OCI-LY1 (cell line): ENCODE results near the gene FNIP2.
"Not testable (repeated sequence)": the region's sequence is repeated elsewhere in the genome, so short reads cannot be mapped to it uniquely, and the experiment has no call there.

Source experiments
- H2AFZ ChIP-seq: fragments of 200-600 bp; sonication (generic), shearing (Covaris generic); 2 replicates; pipeline ENCODE4 v1.6.0; 2014; ENCODE audit warnings: antibody characterized with exemption, mild to moderate bottlenecking, low read length
- H3F3A ChIP-seq: fragments of 200-600 bp; sonication (generic), shearing (Covaris generic); 2 replicates; pipeline ENCODE4 v1.6.0; 2014; ENCODE audit warnings: mild to moderate bottlenecking, antibody characterized with exemption, low read length, moderate library complexity; ENCODE audit not compliant: insufficient read depth
- H3K27ac ChIP-seq: fragments of 200-600 bp; sonication (generic); 2 replicates; pipeline ENCODE4 v1.5.1; 2014; ENCODE audit warnings: low read length, mixed run types, mild to moderate bottlenecking, low read depth; ENCODE audit not compliant: poor library complexity, severe bottlenecking
- H3K27me3 ChIP-seq: fragments of 200-600 bp; sonication (generic); 2 replicates; pipeline ENCODE4 v1.6.0; 2014; ENCODE audit warnings: antibody characterized with exemption, mild to moderate bottlenecking, low read length, moderate library complexity; ENCODE audit not compliant: insufficient read depth
- H3K36me3 ChIP-seq: fragments of 200-600 bp; sonication (generic); 2 replicates; pipeline ENCODE4 v1.6.1; 2014; ENCODE audit warnings: mild to moderate bottlenecking, antibody characterized with exemption, low read length, moderate library complexity, mixed read lengths; ENCODE audit not compliant: insufficient read depth
- H3K4me1 ChIP-seq: fragments of 200-600 bp; sonication (generic); 2 replicates; pipeline ENCODE4 v1.5.1; 2014; ENCODE audit warnings: mild to moderate bottlenecking, low read length, moderate library complexity; ENCODE audit not compliant: insufficient read depth, severe bottlenecking
- H3K4me2 ChIP-seq: fragments of 200-600 bp; sonication (generic), shearing (Covaris generic); 2 replicates; pipeline ENCODE4 v1.6.1; 2014; ENCODE audit warnings: low read length
- H3K4me3 ChIP-seq: fragments of 200-600 bp; sonication (generic); 2 replicates; pipeline ENCODE4 v1.5.1; 2014; ENCODE audit warnings: low read length, low read depth, mild to moderate bottlenecking, mixed read lengths; ENCODE audit not compliant: poor library complexity, severe bottlenecking
- H3K79me2 ChIP-seq: fragments of 200-600 bp; shearing (Covaris generic); 2 replicates; pipeline ENCODE4 v1.6.1; 2016; ENCODE audit warnings: mixed run types, low read length, mixed read lengths; ENCODE audit not compliant: insufficient read depth
- H3K9ac ChIP-seq: fragments of 200-600 bp; sonication (generic), shearing (Covaris generic); 2 replicates; pipeline ENCODE4 v1.6.1; 2014; ENCODE audit warnings: mild to moderate bottlenecking, low read length, mixed read lengths
- H3K9me2 ChIP-seq: fragments of 200-600 bp; sonication (generic), shearing (Covaris generic); 2 replicates; pipeline ENCODE4 v1.6.1; 2014; ENCODE audit warnings: low read depth, mild to moderate bottlenecking, low read length, mixed read lengths
- H3K9me3 ChIP-seq: fragments of 200-600 bp; shearing (Covaris generic); 2 replicates; pipeline ENCODE4 v1.6.1; 2014; ENCODE audit warnings: low read length, mixed read lengths
- H4K20me1 ChIP-seq: fragments of 200-600 bp; sonication (generic), shearing (Covaris generic); 2 replicates; pipeline ENCODE4 v1.6.0; 2016; ENCODE audit warnings: mild to moderate bottlenecking, low read length; ENCODE audit not compliant: insufficient read depth
- CTCF ChIP-seq: fragments of 200-600 bp; sonication (generic), shearing (Covaris generic); IDR thresholded peaks from 2 replicates; pipeline ENCODE4 v1.5.1; 2017; ENCODE audit warnings: mild to moderate bottlenecking, antibody characterized with exemption, low read length, moderate library complexity, mixed read lengths
- EZH2 ChIP-seq: fragments of 200-600 bp; sonication (generic), shearing (Covaris generic); IDR thresholded peaks from 2 replicates; pipeline ENCODE4 v1.8.0; 2017; ENCODE audit warnings: borderline replicate concordance, mixed run types, mild to moderate bottlenecking, antibody characterized with exemption, low read length, moderate library complexity, mixed read lengths

The FNIP2 gene

GRCh38 chr4:158739600-158739999, 29.2 kb upstream of the FNIP2 start:
- no peaks in the 10 kb centered on the region for H3F3A ChIP-seq
- H3K36me3 ChIP-seq = no peaks in the 10 kb centered on the region
- H3K9me2 ChIP-seq = no peaks in the 10 kb centered on the region
- H3K4me2 ChIP-seq = no peak overlapping the region
- H2AFZ ChIP-seq = no peak overlapping the region
- H3K9me3 ChIP-seq = no peaks in the 10 kb centered on the region
- no peak overlapping the region for H3K27ac ChIP-seq
- H3K9ac ChIP-seq = no peak overlapping the region
- H3K79me2 ChIP-seq = no peaks in the 10 kb centered on the region
- no peaks in the 10 kb centered on the region for H3K27me3 ChIP-seq
- TF ChIP-seq CTCF (no peak), EZH2 (no peak)
- H4K20me1 ChIP-seq = no peaks in the 10 kb centered on the region
- H3K4me3 ChIP-seq = no peak overlapping the region
- no peaks in the 10 kb centered on the region for H3K4me1 ChIP-seq

GRCh38 chr4:158741326-158742021, 27.4 kb upstream of the FNIP2 start:
- H3K4me1 ChIP-seq = no peaks in the 10 kb centered on the region
- H3K9me2 ChIP-seq = no peaks in the 10 kb centered on the region
- TF ChIP-seq CTCF (no peak), EZH2 (no peak)

DNA sequence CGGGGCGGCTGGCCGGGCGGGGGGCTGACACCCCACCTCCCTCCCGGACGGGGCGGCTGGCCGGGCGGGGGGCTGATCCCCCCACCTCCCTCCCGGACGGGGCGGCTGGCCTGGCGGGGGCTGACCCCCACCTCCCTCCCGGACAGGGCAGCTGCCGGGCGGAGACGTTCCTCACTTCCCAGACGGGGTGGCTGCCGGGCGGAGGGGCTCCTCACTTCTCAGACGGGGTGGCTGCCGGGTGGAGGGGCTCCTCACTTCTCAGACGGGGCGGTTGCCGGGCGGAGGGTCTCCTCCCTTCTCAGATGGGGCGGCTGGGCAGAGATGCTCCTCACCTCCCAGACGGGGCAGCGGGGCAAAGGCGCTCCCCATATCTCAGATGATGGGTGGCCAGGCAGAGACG, 22.3 kb upstream of the FNIP2 start:
- not testable (repeated sequence) for H4K20me1 ChIP-seq, H3F3A ChIP-seq, H3K9me2 ChIP-seq, H3K27ac ChIP-seq, H3K9ac ChIP-seq, H2AFZ ChIP-seq, H3K4me1 ChIP-seq, H3K4me2 ChIP-seq, H3K36me3 ChIP-seq, H3K9me3 ChIP-seq, H3K4me3 ChIP-seq, H3K27me3 ChIP-seq, H3K79me2 ChIP-seq

More at GRCh38 chr4:158741326-158742021, 27.4 kb upstream of the FNIP2 start:
- Histone ChIP-seq H2AFZ (no peak overlapping the region), H3K79me2 (no peaks in the 10 kb centered on the region), H4K20me1 (no peaks in the 10 kb centered on the region), H3K4me2 (no peak overlapping the region), H3K9me3 (no peaks in the 10 kb centered on the region), H3K27me3 (no peaks in the 10 kb centered on the region), H3K27ac (no peak overlapping the region), H3F3A (no peaks in the 10 kb centered on the region), H3K9ac (no peak overlapping the region), H3K4me3 (no peak overlapping the region), H3K36me3 (no peaks in the 10 kb centered on the region)

GRCh38 chr4:158750379-158750778, 18.4 kb upstream of the FNIP2 start:
- H3K4me1 ChIP-seq = no peaks in the 10 kb centered on the region
- H2AFZ ChIP-seq = no peak overlapping the region
- no peaks in the 10 kb centered on the region for H4K20me1 ChIP-seq
- no peak overlapping the region for H3K4me2 ChIP-seq
- no peaks in the 10 kb centered on the region for H3K27me3 ChIP-seq
- H3K79me2 ChIP-seq = no peaks in the 10 kb centered on the region
- no peaks in the 10 kb centered on the region for H3F3A ChIP-seq
- no peak overlapping the region for H3K4me3 ChIP-seq
- H3K9me3 ChIP-seq = no peaks in the 10 kb centered on the region
- no peaks in the 10 kb centered on the region for H3K9me2 ChIP-seq
- no peak overlapping the region for H3K27ac ChIP-seq
- no peaks in the 10 kb centered on the region for H3K36me3 ChIP-seq
- no peak for TF ChIP-seq CTCF
- no peak for TF ChIP-seq EZH2
- no peak overlapping the region for H3K9ac ChIP-seq
